Fibroblast of skin of left biceps (primary cell): ENCODE data around the gene NDUFAF7.
"Not testable (repeated sequence)": the region's sequence is repeated elsewhere in the genome, so short reads cannot be mapped to it uniquely, and the experiment has no call there.

Experiments used
- DNase-seq, 2 experiments: peaks; one replicate each; pipeline ENCODE4 v3.0.0-alpha.2; 2013; ENCODE audit warnings: low read depth in 2 of 2

The NDUFAF7 gene

GRCh38 chr2:37231241-37232130 lies at the start of gene NDUFAF7, which contains the start of gene CEBPZ:
Gene NDUFAF7, plus strand, starts transcription at chr2:37231658. Its CDS starts 48 bp downstream, at chr2:37231706.
Gene CEBPZ, minus strand, starts transcription at chr2:37231596. Its CDS starts 29 bp downstream, at chr2:37231567.
- DNase-seq: peak; percentile 52 to 60

GRCh38 chr2:37181726-37182684 lies 49.5 kb upstream of the NDUFAF7 start:
- DNase-seq: peak in 1 of 2 experiments; percentile 10

- DNase-seq: no peak
These were observed 42.9 kb upstream of the NDUFAF7 start, which contains the start of gene SULT6B1 for GRCh38 chr2:37188570-37188969. Gene SULT6B1, minus strand, starts transcription at chr2:37188670. Its CDS starts 30 bp downstream, at chr2:37188640.

- peak in 1 of 2 experiments; percentile 25 for DNase-seq
These were observed 41.9 kb upstream of the NDUFAF7 start for GRCh38 chr2:37189452-37190153.

GRCh38 chr2:37190290-37190689 lies 41.2 kb upstream of the NDUFAF7 start:
- DNase-seq: no peak

GRCh38 chr2:37191253-37191652 lies 40.2 kb upstream of the NDUFAF7 start:
- DNase-seq: no peak

- DNase-seq: no peak
These were observed 39.7 kb upstream of the NDUFAF7 start for GRCh38 chr2:37191747-37192146.

GRCh38 chr2:37192551-37192950 lies 38.9 kb upstream of the NDUFAF7 start:
- no peak for DNase-seq

GRCh38 chr2:37195862-37196319 lies 35.6 kb upstream of the NDUFAF7 start:
- not testable (repeated sequence) for DNase-seq

- DNase-seq: peak; percentile 39 to 43
These were observed 34.9 kb upstream of the NDUFAF7 start, which contains the start of gene CEBPZOS for GRCh38 chr2:37196320-37197195. Gene CEBPZOS, plus strand, starts transcription at chr2:37196496. Its CDS starts 3,209 bp downstream, at chr2:37199705.

GRCh38 chr2:37198681-37199065 lies 32.8 kb upstream of the NDUFAF7 start:
- no peak for DNase-seq

GRCh38 chr2:37201208-37201607 lies 30.2 kb upstream of the NDUFAF7 start:
- no peak for DNase-seq

GRCh38 chr2:37201766-37202165 lies 29.7 kb upstream of the NDUFAF7 start:
- DNase-seq: no peak

- DNase-seq: no peak
These were observed 27.8 kb upstream of the NDUFAF7 start for GRCh38 chr2:37203708-37204107.

GRCh38 chr2:37205071-37205661 lies 26.3 kb upstream of the NDUFAF7 start:
- not testable (repeated sequence) for DNase-seq

- DNase-seq: no peak
These were observed 25.6 kb upstream of the NDUFAF7 start for GRCh38 chr2:37205689-37206341.

GRCh38 chr2:37206760-37207159 lies 24.7 kb upstream of the NDUFAF7 start:
- DNase-seq: not testable (repeated sequence)

- no peak for DNase-seq
These were observed 20.2 kb upstream of the NDUFAF7 start for GRCh38 chr2:37211212-37211611.

GRCh38 chr2:37211939-37212338 lies 19.5 kb upstream of the NDUFAF7 start:
- DNase-seq: no peak
